ENCODE results near the gene KLF8.
A peak's percentile ranks its signal among the peaks of the same experiment; 100 is the strongest.
"Not testable (repeated sequence)": the region's sequence is repeated elsewhere in the genome, so short reads cannot be mapped to it uniquely, and the experiment has no call there.

Gene KLF8

DNA sequence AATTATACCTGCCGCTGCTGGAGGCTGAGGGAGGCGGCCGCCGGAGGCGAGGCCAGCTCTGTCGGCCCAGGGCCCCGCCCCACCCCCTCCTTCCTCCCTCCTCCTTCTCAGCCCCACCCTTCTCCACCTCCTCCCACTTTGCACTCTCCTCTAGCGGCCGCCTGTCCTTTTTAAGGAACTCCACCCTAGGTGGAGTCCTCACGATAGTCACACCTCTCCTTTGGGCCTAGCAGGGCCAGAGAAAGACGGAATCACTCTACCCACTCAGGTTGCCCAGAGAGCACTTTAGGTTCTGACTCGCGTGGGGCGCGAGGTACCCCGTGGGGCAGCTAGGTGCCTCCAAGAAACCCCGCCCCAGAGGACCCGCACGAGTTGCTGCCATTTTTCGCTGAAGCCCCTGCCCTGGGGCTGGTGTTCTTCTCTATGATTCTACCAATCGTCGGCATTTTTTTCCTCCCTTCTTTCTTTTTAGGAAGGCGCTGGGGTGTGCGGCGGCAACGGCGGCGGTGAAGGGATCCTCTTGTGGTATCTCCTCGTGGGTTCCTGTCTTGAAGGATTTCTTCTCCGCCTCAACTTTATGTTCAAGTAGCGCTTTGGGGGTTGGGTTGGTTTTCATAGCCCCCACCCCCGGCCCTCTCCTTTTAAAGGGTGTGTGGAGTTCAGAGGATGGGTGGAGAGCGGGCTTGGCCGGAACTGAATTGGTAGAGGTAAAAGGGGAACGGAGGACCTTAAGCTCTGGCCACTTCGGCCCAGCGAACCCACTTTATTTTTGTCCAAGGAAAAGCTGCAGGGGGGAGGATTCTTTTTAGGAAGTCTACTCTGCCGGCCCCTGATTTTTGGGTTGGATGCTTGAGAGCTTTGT is at the start of gene KLF8:
TSS of gene KLF8 (plus strand) at position 136 of the 862 bp plus-strand sequence. CDS start 979 bp downstream, outside the sequence.
- DNase-seq, result peak; percentile 81

DNA sequence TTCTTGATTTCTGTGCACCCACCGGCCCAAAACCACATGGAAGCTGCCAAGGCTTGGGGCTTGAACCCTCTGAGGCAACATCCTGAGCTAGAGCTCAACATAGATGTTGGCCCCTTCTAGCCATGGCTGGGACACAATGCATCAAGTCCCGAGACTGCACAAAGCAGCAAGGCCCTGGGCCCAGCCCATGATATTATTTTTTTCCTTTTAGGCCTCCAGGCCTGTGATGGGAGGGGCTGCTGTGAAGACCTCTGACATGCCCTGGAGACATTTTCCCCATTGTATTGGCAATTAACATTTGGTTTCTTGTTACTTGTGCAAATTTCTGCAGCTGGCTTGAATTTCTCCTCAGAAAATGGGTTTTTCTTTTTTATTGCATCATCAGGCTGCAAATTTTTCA is 25.2 kb upstream of the KLF8 start:
- DNase-seq, result not testable (repeated sequence)

DNA sequence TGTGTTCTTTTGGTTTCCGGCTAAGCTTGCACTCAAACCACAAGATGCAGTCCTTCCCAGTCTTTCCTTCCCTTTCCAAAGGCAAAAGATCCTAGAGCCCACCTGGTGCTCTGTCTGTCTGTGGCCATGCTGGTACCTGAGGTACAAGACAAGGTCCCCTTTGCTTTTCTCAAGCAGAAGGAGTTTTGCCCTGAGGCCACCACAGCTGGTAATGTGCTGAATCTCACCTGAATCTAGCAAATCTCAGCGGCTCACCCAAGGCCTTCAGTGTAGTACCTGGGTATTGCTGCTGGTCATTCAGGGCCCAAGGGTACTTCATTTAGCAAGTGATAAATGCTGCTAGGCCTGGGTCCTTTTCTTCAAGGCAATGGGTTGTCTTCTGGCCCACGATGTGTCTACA is 20.5 kb upstream of the KLF8 start:
- no peak for DNase-seq

DNA sequence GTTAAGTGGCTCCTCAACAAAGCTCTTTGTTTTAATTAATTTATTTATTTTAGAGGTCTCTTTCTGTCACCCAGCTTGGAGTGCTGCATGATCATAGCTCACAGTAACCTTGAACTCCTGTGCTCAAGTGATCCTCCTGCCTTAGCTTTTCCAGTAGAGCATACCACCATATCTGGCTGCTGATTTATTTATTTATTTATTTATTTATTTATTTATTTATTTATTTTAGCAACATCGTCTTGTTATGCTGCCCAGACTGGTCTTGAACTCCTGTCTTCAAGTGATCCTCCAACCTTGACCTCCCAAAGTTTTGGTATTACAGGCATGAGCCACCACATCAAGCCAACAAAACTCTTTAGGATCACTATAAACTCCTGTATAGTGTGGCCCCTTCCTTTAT is 15.8 kb upstream of the KLF8 start:
- no peak for DNase-seq

DNA sequence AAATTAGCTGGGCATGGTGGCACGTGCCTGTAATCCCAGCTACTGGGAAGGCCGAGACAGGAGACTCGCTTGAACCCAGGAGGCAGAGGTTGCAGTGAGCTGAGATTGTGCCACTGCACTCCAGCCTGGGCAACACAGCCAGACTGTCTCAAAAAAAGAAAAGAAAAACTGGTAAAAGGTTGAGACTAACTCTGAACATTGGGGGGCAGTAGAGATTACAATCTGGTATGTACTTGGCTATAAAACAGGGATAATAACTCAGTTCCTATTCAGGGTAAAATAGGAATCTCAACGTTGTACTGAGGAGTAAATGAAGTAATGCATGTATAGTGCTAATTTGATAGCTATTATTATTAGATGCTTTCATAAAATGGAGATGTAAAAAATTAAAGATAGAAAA is 12.5 kb upstream of the KLF8 start:
- peak; percentile 40 for DNase-seq

DNA sequence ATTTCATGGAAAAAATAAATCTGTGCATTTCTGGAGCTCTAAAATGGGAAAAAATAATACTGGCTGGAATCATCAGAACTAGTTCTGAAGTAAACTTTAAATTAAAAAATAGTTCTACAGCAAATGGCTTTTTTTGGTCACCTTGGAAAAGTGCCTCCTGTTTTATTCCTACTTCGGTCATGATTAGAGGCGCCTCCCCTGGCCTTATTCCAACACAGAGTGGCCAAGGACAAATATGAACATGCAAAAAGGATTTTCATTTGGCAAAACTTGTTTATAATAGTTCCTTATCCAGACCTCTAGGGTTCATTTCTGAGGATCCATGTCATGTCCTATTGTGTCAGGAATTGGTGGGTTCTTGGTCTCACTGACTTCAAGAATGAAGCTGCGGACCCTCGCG is 11.1 kb upstream of the KLF8 start:
- no peak for DNase-seq

DNA sequence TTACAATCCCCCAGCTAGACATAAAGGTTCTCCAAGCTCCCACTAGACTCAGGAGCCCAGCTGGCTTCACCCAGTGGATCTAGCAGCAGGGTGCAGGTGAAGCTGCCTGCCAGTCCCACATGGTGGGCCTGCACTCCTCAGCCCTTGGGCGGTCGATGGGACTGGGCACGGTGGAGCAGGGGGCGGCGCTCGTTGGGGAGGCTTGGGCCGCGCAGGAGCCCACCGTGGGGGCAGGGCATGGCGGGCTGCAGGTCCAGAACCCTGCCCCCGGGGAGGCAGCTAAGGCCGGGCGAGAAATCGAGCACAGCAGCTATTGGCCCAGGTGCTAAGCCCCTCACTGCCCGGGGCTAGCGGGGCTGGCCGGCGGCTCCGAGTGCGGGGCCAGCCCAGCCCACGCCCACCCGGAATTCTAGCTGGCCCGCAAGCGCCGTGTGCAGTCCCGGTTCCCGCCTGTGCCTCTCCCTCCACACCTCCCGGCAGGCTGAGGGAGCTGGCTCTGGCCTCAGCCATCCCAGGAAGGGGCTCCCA is 9.6 kb upstream of the KLF8 start:
- no peak for DNase-seq

DNA sequence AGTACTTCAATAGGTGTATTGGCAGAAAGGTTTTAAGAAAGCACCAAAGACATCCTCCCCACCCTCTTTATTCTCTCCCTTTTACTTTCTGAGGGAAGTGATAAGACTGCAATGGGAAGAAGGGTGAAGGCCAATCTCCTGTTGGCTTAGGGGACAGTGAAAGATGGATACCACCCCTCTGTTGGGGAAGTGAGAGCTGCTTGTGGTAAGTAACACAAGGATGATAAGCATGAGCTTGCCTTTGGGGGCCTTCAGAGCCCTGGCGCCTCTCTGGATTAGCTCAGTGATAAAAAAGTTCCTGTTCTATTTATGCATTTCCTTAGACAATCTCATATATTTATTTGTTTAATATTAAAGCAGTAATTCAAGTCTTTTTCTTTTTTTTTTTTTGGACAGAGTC is 5.2 kb upstream of the KLF8 start:
- peak; percentile 49 for DNase-seq

DNA sequence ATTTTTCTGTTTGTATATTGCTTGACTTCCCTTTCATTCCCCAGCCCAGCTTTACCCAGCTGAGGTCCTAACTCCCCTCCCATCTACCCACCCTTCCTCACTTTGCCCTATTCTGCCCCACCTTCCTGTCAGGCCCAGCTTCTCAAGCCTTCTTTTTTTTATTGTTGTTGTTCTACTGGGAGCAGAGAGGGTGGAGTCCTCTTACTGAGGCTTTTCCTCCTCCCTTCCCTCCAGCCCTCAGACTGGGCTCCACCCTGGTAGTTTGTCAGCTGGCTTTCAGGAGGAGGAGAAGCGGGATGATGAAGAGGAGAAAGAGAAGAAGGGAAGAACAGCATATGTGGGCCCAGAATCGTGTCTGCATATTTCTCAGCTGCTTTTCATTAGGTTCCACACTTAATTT is 3.2 kb upstream of the KLF8 start:
- DNase-seq, result peak; percentile 2

DNA sequence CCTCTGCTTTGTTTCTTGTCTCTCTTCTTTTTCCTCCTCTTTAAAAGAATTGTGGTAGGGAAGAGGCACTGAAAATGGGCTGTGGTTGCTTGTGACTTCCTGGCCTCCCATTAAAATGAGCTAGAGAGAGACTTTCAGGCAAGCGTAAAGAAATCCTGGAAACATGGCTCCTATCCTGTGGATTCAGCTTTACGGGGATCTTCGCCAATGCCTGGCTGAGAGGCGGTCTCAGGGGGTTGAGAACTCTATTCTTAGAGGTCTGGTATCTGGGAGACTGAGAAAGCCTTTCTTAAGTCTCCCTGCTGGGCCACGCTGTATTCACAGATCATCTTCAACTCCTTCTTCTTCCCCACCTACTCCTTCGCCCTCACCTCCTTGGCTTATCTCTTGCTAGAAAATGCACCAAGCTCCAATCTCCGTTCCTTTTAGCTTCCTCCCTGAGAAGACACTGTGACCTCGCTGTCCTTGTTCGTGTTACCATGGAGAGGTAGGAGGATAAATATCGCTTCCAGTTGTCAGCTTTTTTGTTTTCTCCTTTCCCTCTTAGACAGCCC is 542 bp upstream of the KLF8 start:
- DNase-seq, result no peak

DNA sequence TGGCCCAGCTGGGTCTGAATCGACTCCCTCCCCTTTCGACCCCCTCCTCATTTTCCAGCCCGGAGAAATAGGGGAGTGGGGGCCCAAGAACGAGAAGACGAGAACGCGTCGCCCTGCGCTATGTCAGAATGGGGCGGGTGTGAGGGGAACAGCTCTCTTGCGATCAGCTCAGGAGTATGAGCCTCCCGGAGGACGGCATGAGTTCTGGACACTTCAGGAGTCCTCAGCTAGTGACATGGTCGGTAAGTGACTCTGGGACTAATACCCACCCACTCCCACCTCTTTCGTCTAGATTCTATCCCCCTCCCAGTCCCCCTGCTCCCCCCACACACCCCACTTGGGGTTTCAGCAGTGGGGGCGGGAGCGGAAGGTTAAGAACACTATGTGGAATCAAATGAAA is 944 bp downstream of the KLF8 start:
- peak; percentile 2 for DNase-seq

DNA sequence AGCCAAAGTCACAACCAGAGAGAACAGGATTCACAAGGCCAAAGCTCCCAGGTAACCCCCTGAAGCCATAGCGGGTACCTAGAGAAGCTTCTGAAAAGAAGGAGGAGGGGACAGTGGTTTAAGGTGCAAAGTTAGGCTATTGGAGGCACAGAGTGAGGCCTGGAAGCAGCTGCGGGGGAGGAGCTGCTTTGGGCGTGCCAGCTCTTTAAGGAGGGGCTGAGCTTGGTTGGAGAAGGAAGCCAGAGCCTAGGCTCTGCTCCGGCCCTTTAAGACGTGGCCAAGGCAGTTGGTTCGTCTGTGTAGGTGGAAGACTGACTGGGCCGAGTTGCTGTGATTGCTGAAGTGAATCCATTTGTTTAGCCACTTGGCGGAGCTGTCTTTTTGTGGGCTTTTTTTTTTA is 1.5 kb downstream of the KLF8 start:
- DNase-seq, result peak; percentile 41

DNA sequence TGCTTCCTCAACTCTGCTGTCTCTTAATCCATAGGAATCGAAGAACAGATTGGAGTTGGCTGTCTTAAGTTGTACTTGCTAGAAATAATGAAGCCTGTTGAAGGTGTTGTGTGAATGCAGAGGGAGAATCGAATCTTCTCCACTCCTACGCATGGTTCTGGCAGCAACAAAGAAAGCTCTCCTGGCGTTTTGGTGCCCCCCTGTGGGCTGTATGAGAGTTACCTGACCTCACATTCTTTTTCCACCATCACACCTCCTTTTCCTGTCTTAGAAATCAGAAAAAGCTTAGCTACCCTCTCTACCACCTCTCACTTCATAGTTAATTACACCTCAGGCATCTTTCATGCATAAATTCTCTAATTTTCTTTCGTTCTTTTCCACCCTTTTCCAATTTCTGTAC is 16.3 kb downstream of the KLF8 start:
- DNase-seq, result peak; percentile 76

DNA sequence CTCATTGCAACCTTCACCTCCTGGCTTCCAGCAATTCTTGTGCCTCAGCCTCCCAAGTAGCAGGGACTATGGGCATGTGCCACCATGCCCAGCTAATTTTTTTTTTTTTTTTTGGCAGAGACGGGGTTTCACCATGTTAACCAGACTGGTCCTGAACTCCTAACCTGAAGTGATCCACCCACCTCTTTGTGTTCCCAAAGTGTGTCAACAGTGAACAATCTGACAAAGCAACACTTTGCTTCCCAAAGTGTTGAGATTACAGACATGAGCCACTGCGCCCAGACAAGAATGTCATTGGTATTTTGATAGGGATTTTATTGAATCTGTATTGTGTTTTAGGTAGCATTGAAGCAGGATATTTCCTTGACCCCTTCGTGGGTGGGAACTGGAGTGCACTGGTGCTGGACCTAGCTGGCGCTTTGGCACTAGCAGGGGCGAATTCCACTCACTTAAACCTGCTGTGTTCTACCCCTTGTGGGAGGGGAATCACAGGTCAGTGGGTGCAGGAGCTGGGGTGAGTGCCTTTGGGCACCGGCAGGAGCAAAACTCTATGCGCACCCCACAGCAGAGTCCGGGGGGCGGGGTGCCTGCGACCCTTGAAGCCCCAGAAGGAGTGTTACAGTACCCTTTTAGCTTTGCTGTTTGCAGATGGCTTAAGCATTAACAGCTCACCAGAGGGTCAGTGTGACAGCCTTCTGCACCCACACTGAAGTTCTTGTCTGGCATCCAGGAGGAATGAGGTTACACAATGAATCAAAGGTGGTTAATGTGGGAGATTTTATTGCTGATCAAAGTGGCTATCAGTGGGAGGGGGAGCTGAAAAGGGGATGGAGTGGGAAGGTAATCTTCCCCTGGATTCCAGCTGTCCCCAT is 21.9 kb downstream of the KLF8 start:
- no peak for DNase-seq

DNA sequence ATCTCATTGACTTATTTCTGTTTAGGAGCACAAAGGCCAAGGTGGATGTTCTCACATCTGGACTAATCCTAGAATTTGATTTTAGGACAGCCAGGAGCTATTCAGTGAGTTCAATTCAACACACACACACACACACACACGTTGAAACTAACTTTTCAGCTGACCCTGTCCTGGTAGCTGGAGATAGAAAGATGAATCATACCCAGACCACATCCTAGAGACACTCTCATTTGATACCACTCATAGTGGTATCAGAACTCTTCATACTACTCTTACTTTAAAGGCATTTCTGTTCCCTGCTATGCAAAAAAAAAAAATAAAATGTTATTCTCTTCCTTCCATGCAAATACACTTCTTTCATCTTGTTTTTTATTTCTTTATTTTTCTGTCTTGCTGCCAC is 36.7 kb downstream of the KLF8 start:
- peak; percentile 69 for DNase-seq

DNA sequence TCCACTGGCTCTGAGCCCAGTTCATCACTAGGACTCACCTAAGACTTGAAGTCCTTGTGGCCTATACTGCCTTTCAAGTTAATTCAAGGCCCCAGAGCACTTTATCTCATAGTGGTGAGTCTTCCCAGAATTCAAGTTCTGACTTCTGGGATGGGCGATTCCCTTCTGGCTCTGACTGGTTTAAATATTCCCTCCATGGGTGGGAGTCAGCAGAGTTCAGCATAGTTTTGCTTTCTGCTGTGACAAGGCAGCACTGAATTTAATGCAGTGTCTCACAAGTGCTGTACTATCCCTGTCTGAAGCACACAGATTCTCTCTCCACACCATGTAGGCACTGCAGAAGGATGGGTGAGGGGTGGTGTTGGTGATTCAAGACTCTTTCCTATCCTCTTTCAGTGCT is 46.5 kb downstream of the KLF8 start:
- no peak for DNase-seq

DNA sequence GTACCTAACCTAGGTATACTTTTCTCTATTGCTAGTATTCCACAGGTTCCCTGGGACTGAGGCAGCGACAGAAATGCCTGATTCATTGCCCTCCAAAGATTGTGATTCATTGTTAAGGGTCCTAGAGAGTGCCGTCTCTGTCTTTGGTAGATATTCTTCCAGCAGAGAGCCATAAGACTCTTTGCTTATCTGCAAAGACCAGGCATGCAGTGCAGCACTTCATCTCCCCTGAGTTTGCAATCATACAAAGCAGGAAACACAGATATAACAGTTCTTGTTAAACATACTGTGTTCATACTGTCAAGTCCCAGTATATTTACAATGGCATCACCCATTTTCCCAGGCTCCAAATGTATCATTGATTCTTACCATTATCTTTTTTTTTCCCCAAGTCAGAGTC is 47.7 kb downstream of the KLF8 start:
- peak; percentile 86 for DNase-seq

DNA sequence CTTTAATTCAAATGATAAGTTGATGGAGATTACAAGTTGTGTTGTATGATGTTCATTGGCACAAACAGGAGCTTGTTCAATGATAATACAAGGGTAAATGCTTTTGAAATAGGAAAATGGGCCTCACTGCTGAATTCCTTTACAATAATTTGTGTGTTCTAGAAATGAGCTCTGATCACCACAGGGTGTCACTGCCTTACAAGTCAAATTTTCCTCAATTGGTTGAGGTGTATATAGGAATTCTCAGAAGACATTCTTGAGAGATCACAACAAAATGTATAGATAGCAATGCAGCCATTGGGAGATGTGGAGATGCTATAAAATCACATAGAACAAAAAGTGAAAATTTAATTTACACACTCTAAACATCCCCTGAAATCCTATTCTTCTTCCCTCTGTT is 49.6 kb downstream of the KLF8 start:
- peak; percentile 47 for DNase-seq

DNA sequence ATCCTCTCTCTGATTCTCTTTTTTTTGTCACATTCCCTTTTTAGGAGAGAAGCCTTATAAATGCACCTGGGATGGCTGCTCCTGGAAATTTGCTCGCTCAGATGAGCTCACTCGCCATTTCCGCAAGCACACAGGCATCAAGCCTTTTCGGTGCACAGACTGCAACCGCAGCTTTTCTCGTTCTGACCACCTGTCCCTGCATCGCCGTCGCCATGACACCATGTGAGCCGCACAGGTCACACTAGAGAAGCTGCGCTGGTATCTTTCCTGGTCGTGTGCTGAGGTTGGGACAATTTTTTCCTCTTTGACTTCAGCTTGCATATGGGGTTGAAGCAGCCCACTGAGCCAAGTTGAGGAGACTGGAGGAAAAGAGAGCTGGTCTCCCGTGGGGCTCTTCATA is 52.1 kb downstream of the KLF8 start:
- no peak for DNase-seq

DNA sequence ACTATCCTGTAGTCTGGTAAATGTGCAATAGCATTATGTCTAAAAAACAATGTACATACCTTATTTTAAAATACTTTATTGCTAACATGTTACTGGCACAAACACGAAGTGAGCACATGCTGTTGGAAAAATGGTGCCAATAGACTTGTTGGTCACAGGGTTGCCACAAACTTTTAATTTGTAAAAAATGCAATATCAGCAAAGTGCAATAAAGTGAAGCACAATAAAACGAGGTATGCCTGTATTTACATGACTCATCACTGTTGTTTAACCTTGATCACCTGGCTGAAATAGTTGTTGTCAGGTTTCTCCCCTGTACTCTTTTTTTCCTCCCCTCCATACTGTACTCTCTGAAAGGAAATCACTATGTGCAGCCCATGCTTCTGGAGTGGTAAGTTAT is 56.5 kb downstream of the KLF8 start:
- no peak for DNase-seq

DNA sequence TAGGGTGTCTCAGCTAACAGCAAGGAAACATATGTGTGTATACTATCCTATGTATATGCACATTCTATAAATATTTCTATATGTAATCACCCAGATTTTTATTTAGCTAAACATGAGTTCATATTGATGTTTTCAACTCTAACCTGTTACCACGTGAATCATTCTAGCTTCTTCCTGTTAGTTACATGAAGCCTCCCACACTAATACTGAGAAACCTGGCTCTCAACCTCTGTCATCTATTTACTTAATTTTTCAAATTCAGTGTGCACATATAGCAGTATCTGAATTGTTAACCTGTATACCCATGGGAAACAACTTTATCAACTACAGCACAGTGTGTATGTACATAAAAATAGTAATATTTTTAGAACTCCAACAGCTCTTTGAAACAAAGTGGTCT is 57.3 kb downstream of the KLF8 start:
- no peak for DNase-seq

DNA sequence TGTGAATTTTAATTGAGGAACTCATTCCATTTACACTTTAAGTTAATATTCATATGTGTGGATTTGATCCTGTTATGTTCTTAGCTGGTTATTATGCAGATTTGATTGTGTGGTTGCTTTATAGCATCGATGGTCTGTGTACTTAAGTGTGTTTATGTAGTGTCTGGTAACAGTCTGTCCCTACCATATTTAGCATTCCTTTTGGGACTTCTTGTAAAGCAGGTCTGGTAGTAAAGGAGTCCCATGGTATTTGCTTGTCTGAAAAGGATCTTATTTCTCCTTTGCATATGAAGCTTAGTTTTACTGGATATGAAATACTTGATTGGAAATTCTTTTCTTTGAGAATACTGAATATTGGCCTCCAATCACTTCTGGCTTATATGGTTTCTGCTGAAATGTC is 76.6 kb downstream of the KLF8 start:
- DNase-seq, result no peak

DNA sequence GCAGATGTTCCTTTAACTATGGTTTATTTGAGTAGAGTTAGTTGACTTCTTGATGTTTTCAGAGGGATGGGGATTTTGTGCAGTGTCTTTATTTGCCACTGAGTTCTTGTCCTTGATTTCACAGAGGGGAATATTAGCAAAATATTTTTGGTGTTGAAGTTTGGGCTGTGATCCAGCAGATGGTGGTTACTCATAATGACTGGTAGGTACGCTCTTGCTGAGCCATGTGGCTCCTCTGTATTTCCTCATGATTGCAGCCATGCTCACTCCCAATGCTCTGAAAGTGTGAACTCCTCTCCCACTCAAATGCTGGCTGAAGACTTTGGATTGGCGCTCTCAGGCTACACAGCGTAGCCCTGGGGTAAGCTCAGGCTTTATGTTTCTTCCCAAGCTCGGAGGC is 77.7 kb downstream of the KLF8 start:
- no peak for DNase-seq

DNA sequence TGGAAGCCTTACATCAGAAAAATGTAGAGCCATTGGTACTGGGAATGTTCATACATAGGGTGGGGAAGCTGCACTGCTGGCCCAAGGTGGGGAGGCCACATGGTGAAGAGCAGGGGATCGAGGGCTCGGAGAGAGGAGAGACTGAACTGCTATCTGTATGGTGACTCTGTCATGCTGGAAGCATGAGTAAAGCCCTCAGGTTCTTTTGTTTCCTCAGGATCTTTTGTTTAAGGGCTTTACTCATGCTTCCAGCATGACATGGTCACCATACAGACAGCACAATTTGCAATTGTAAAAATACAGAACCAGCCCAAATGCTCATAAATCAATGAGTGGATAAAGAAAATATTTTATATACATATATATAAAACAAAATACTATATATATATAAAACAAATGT is 78.4 kb downstream of the KLF8 start:
- no peak for DNase-seq

All from hematopoietic multipotent progenitor cell treated with erythropoietin and hydrocortisone succinate and interleukin-3 and kit ligand, for 4 days (in vitro differentiated cells).